Astrocyte (in vitro differentiated cells and primary cell): ENCODE measurements around the gene CLEC4A. TPM values are rescaled to one million over a fixed set of nuclear protein-coding genes. Genes with fewer than 3 reads are reported as not detected.
"Not testable (repeated sequence)": the region's sequence is repeated elsewhere in the genome, so short reads cannot be mapped to it uniquely, and the experiment has no call there.

Experiments
- DNase-seq: peaks from one replicate; pipeline ENCODE4 v3.0.0-alpha.2; 2010; ENCODE audit warnings: low read depth
- FAIRE-seq: peaks from 2 replicates; lab custom pipeline; 2011; peaks lifted over from hg19 to GRCh38; lab: Jason Lieb, UNC
- H2AFZ ChIP-seq: 2 replicates; pipeline ENCODE4 v1.6.0; 2012; ENCODE audit warnings: low read depth, low read length, inconsistent platforms
- H3K27ac ChIP-seq: 2 replicates; pipeline ENCODE4 v1.5.1; 2011; ENCODE audit warnings: low read depth, low read length, inconsistent platforms
- H3K27me3 ChIP-seq: 2 replicates; pipeline ENCODE4 v1.6.0; 2011; ENCODE audit warnings: low read length, inconsistent platforms; ENCODE audit not compliant: insufficient read depth
- H3K36me3 ChIP-seq: 2 replicates; pipeline ENCODE4 v1.5.1; 2011; ENCODE audit warnings: low read length, inconsistent platforms; ENCODE audit not compliant: insufficient read depth
- H3K4me1 ChIP-seq: 2 replicates; pipeline ENCODE4 v1.5.1; 2011; ENCODE audit warnings: low read length, inconsistent platforms; ENCODE audit not compliant: insufficient read depth
- H3K4me2 ChIP-seq: 2 replicates; pipeline ENCODE4 v1.6.0; 2012; ENCODE audit warnings: low read length, inconsistent platforms
- H3K4me3 ChIP-seq: 2 replicates; pipeline ENCODE4 v1.5.1; 2011; ENCODE audit warnings: low read depth, mild to moderate bottlenecking, low read length, inconsistent platforms; ENCODE audit not compliant: insufficient read depth
- H3K79me2 ChIP-seq: 2 replicates; pipeline ENCODE4 v1.6.0; 2012; ENCODE audit warnings: mild to moderate bottlenecking, low read length, inconsistent platforms; ENCODE audit not compliant: insufficient read depth
- H3K9ac ChIP-seq: 2 replicates; pipeline ENCODE4 v1.6.0; 2012; ENCODE audit warnings: mild to moderate bottlenecking, low read length, inconsistent platforms
- H3K9me3 ChIP-seq: 2 replicates; pipeline ENCODE4 v1.5.1; 2012; ENCODE audit warnings: low read depth, mild to moderate bottlenecking, low read length, inconsistent platforms; ENCODE audit not compliant: insufficient read depth
- H4K20me1 ChIP-seq: 2 replicates; pipeline ENCODE4 v1.6.0; 2012; ENCODE audit warnings: low read length, inconsistent platforms; ENCODE audit not compliant: insufficient read depth
- H3K27ac Mint-ChIP-seq: one replicate; pipeline ENCODE4 v1.8.0; 2021; ENCODE audit warnings: mild to moderate bottlenecking, mixed read lengths; ENCODE audit not compliant: unreplicated experiment
- H3K27me3 Mint-ChIP-seq: one replicate; pipeline ENCODE4 v1.8.0; 2021; ENCODE audit warnings: low read depth, mixed read lengths; ENCODE audit not compliant: unreplicated experiment
- H3K36me3 Mint-ChIP-seq: one replicate; pipeline ENCODE4 v1.8.0; 2021; ENCODE audit warnings: low read depth, mixed read lengths; ENCODE audit not compliant: unreplicated experiment
- H3K4me1 Mint-ChIP-seq: one replicate; pipeline ENCODE4 v1.8.0; 2021; ENCODE audit warnings: low read depth, mixed read lengths; ENCODE audit not compliant: unreplicated experiment
- H3K4me3 Mint-ChIP-seq: one replicate; pipeline ENCODE4 v1.8.0; 2021; ENCODE audit warnings: mild to moderate bottlenecking, moderate library complexity, mixed read lengths; ENCODE audit not compliant: unreplicated experiment
- H3K9me3 Mint-ChIP-seq: one replicate; pipeline ENCODE4 v1.8.0; 2021; ENCODE audit warnings: mild to moderate bottlenecking, mixed read lengths; ENCODE audit not compliant: unreplicated experiment
- EZH2 ChIP-seq: IDR thresholded peaks from 2 replicates; pipeline ENCODE4 v1.6.1; 2012; ENCODE audit warnings: mild to moderate bottlenecking, low read length, inconsistent platforms; ENCODE audit not compliant: insufficient read depth
- total RNA-seq: library from RNA; stranded (reverse); gene quantifications from 2 replicates; pipeline ENCODE4 v1.2.1, GENCODE V29; 2021
- TF ChIP-seq, protein P1 (sequence below): IDR thresholded peaks from 2 replicates; pipeline ENCODE4 v1.5.1; 2011; ENCODE audit warnings: low read depth, mild to moderate bottlenecking, inconsistent platforms, low read length, moderate library complexity; ENCODE audit not compliant: insufficient read depth

The CLEC4A gene
- total RNA-seq, 1 donor from 2014 or later: 0.32 TPM

GRCh38 chr12:8120072-8120713 is 3.2 kb upstream of the CLEC4A start:
- H3K9me3 Mint-ChIP-seq: no peaks in the 10 kb centered on the region

DNA sequence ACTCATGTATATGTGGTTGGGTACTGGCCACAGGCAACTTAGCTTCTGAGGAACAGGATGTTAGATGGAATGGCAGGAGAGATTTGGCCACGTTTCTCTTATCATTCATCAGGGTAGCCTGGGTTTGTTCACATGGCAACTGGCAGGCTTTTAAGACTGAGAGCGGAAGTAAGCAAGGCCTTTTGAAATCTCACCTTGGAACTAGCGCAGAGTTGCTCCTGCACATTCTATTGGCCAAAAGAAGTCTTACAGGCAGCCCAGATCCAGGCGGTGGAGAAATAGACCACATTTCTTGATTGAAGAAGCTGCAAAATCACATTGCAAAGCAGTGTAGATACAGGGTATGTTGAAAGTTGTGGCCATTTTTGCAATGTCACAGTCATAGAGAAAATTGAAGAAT is 3.7 kb downstream of the CLEC4A start:
- no peaks in the 10 kb centered on the region for H3K9me3 ChIP-seq
- Mint-ChIP-seq H3K36me3 (peaks cover 3% of the 10 kb centered on the region), H3K27me3 (no peaks in the 10 kb centered on the region), H3K27ac (no peak overlapping the region), H3K4me3 (no peak overlapping the region), H3K9me3 (no peaks in the 10 kb centered on the region), H3K4me1 (no peaks in the 10 kb centered on the region)
- H3K4me3 ChIP-seq: no peak overlapping the region
- no peaks in the 10 kb centered on the region for H3K27me3 ChIP-seq
- TF ChIP-seq EZH2: no peak
- TF ChIP-seq, protein P1, sequence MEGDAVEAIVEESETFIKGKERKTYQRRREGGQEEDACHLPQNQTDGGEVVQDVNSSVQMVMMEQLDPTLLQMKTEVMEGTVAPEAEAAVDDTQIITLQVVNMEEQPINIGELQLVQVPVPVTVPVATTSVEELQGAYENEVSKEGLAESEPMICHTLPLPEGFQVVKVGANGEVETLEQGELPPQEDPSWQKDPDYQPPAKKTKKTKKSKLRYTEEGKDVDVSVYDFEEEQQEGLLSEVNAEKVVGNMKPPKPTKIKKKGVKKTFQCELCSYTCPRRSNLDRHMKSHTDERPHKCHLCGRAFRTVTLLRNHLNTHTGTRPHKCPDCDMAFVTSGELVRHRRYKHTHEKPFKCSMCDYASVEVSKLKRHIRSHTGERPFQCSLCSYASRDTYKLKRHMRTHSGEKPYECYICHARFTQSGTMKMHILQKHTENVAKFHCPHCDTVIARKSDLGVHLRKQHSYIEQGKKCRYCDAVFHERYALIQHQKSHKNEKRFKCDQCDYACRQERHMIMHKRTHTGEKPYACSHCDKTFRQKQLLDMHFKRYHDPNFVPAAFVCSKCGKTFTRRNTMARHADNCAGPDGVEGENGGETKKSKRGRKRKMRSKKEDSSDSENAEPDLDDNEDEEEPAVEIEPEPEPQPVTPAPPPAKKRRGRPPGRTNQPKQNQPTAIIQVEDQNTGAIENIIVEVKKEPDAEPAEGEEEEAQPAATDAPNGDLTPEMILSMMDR: no peak
- H3K79me2 ChIP-seq: no peaks in the 10 kb centered on the region
- no peak overlapping the region for H2AFZ ChIP-seq
- no peaks in the 10 kb centered on the region for H4K20me1 ChIP-seq
- DNase-seq: no peak
- FAIRE-seq: no peak
- no peaks in the 10 kb centered on the region for H3K4me1 ChIP-seq
- H3K4me2 ChIP-seq: no peak overlapping the region
- no peak overlapping the region for H3K27ac ChIP-seq
- H3K36me3 ChIP-seq: no peaks in the 10 kb centered on the region
- H3K9ac ChIP-seq: no peak overlapping the region

More at GRCh38 chr12:8120072-8120713, 3.2 kb upstream of the CLEC4A start:
- no peaks in the 10 kb centered on the region for H3K4me1 Mint-ChIP-seq
- no peaks in the 10 kb centered on the region for H3K36me3 ChIP-seq
- DNase-seq (no peak), FAIRE-seq (no peak)
- H3K27me3 ChIP-seq: no peaks in the 10 kb centered on the region
- H4K20me1 ChIP-seq: no peaks in the 10 kb centered on the region
- H3K27me3 Mint-ChIP-seq: no peaks in the 10 kb centered on the region
- H3K79me2 ChIP-seq: no peaks in the 10 kb centered on the region
- no peak overlapping the region for H3K4me2 ChIP-seq
- peaks cover 1% of the 10 kb centered on the region for H3K36me3 Mint-ChIP-seq
- no peaks in the 10 kb centered on the region for H3K4me1 ChIP-seq
- no peak for TF ChIP-seq EZH2
- TF ChIP-seq, protein P1: no peak
- H3K4me3 ChIP-seq: no peak overlapping the region
- no peak overlapping the region for H2AFZ ChIP-seq
- no peak overlapping the region for H3K9ac ChIP-seq
- H3K4me3 Mint-ChIP-seq: no peak overlapping the region
- no peak overlapping the region for H3K27ac ChIP-seq
- no peaks in the 10 kb centered on the region for H3K9me3 ChIP-seq
- H3K27ac Mint-ChIP-seq: no peak overlapping the region

GRCh38 chr12:8133636-8134397 is 10.4 kb downstream of the CLEC4A start:
- H3K27ac ChIP-seq, H3K27ac Mint-ChIP-seq, H3K36me3 ChIP-seq, H4K20me1 ChIP-seq, H3K36me3 Mint-ChIP-seq, H3K4me3 Mint-ChIP-seq, H3K4me3 ChIP-seq, H3K9me3 ChIP-seq, H3K4me1 Mint-ChIP-seq, H3K27me3 ChIP-seq, H3K9me3 Mint-ChIP-seq, H2AFZ ChIP-seq, H3K9ac ChIP-seq, H3K79me2 ChIP-seq, FAIRE-seq, H3K27me3 Mint-ChIP-seq, DNase-seq, H3K4me2 ChIP-seq, H3K4me1 ChIP-seq: not testable (repeated sequence)

GRCh38 chr12:8134398-8134930 is 11.0 kb downstream of the CLEC4A start:
- not testable (repeated sequence) for H3K79me2 ChIP-seq, H3K9me3 Mint-ChIP-seq, H3K9me3 ChIP-seq, H3K4me1 ChIP-seq, H2AFZ ChIP-seq, H3K36me3 Mint-ChIP-seq, H3K9ac ChIP-seq, FAIRE-seq, H3K27me3 ChIP-seq, H3K27ac ChIP-seq, DNase-seq, H3K4me2 ChIP-seq, H3K27ac Mint-ChIP-seq, H3K4me3 Mint-ChIP-seq, H3K27me3 Mint-ChIP-seq, H3K36me3 ChIP-seq, H3K4me1 Mint-ChIP-seq, H3K4me3 ChIP-seq, H4K20me1 ChIP-seq
